Activated CD4-positive, CD25-positive, alpha-beta regulatory T cell treated with anti-CD3 and anti-CD28 coated beads, Interleukin-2, amount 50 U/mL, for 24 hours (primary cell): ENCODE measurements around the gene GNA15.

Experiments
- ATAC-seq, 2 donors: fragments of 150-1000 bp; cut with Tn5 transposase; one replicate each; pipeline ENCODE4 v1.10.0; 2021; ENCODE audit warnings: mild to moderate bottlenecking in 1 of 2, moderate library complexity in 1 of 2

Gene GNA15

DNA sequence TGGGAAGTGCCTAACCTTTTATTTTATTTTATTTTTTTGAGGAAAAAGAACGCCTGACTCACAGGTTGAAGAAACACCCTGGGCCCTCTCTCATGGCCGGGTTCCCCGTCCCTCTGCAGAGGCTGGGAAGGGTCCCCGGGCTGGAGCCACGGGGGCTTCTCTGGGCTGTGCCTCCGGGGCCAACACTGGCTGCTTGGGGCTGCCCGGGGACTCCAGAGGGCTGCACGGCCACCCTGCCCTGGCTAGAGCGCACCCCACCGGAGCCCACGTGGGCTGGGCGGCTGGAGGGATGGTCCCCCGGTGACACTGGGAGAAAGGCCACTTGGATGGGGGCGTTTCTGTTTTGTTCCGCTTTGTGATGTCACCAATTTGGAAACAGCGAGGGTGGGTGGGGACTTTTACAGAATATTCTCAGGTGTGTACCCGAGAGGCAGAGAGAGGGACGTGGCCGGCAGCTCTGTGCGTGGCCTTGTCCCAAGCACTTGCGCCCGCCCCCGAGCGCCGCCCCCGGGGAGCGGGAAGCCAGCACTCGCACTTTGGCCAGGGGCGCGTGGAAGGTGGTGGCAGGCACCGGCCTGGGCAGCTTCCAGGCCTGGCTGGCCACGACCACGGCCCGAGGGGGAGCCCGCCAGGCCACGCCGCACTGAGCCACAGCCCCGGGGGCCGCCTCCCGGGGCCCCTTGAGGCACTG lies 13.9 kb upstream of the GNA15 start:
- no peak for ATAC-seq

DNA sequence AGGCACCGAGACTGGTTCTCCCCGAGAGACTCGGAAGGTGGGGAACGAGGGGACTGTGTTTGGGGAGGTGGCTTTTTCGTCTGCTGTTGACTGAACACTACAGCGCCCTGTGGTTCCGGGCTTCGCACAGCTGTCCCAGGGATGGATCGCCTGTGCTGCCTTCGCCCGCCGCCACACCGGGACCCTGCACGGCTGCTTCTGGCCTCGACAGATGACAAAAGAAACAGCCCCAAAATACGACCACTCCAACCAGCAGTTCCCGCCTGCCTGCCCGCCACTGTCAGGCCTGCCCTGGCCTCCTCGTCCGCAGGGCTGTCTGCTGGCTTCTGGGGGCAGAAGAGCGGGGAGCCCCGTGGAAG lies 13.3 kb upstream of the GNA15 start:
- no peak for ATAC-seq

DNA sequence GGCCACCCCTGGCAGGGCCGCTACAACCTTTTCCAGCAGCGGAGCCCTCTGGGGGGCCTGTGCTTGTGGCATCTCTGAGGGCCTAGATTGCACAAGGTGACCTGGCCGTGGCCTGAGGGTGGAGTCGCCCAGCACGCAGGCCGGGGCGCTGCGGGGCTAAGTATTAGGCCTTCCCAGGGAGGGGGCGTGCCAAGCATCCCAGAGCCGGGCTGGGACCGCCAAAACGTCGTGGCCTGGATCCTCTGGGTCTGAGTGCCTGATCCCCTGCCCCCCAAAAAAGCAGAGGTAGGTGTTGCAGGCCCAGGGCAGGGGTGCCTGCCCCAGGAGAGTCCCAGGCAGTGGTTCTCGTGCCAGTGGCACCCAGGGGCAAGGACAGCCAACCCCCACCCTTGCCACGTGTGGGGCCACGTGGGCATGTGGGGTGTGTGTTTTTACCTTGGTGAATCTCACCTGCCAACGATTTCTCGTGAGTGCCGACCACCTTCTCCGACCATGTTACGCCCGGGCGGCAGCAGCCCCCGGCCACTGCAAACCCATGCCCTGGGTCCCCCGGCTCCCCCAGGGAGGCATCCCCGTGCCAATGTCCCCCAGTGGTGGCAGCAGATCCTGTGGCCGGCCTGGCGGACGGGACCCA lies 12.6 kb upstream of the GNA15 start:
- no peak for ATAC-seq

DNA sequence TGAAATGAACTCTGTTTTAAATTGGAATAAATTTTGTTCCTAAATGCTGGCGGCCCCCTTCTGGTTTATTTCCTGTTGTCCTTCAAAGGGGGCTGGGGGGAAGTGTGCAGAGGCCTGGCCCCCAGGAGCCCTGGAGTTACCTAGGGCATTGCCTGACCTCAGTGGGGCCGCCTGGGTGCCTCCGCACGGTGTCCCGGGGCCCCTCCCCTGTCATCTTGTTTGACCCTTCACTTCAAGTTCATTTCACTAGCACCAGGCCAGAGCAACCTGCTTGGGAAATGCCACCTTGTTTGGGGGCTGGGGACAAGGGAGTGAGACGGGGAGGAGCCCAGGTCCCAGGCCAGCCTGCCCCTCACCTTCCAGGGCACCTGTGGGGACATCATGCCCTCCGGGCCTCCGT lies 11.9 kb upstream of the GNA15 start:
- ATAC-seq, result no peak

DNA sequence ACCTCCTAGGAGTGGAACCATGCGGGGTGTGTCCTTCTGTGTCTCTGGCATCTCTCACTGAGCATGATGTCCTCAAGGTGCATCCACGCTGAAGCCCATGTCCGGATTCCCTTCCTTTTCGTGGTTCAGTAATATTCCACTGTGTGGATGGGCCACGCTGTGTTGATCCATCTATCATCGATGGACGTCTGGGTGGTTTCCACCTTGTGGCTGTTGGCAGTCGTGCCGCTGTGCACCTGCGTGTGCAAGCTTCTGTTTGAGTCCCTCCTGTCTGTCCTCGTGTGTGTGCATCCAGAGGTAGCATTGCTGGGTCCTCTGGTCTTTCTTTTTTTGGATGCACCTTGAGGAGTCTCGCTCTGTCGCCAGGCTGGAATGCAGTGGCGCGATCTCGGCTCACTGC lies 11.2 kb upstream of the GNA15 start:
- no peak for ATAC-seq

DNA sequence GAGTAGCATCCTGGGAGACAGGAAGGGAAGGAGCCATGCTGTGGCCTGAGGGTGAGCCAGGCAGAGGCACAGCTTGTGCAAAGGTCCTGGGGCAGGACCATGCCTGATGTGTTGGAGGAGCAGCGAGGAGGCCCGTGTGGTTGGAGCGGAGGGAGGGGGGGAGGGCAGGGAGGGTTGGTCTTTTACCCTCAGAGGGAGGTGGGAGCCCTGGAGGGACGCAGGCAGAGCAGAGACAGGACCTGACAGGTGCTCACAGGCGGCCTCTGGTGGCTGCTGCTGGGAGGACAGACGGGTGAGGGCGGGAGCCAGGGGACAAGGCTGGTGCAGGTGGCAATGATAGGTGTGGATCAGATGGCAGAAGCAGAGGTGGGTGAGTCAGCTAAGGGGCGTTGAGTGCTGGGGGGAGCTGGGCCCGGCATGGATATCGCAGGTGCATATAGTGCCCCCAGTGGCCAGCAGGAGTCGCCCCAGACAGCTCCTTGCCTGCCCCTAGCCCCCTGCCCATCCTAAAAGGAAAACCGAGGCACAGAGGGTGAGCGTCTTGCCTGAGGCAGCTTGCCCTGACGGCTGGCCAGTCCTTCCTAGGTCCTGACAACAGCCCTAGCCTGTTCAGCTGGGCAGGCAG lies 9.8 kb upstream of the GNA15 start:
- ATAC-seq, result peak; percentile 74 to 86

DNA sequence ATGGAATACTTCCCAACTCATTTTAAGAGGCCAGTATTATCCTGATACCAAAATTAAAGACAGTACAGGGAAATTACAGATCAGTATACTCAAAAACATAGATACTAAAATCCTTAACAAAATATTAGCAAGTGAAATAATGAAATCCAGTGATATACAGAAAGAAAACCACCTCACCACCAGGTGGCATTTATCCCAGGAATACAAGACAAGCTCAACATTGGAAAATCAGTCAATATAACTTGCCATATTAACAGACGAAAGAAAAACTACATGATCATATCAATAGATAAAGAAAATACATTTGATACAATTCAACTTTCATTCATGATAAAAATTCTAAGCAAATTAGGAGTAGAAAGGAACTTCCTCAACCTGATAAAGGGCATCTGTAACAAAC lies 6.7 kb upstream of the GNA15 start:
- no peak for ATAC-seq

DNA sequence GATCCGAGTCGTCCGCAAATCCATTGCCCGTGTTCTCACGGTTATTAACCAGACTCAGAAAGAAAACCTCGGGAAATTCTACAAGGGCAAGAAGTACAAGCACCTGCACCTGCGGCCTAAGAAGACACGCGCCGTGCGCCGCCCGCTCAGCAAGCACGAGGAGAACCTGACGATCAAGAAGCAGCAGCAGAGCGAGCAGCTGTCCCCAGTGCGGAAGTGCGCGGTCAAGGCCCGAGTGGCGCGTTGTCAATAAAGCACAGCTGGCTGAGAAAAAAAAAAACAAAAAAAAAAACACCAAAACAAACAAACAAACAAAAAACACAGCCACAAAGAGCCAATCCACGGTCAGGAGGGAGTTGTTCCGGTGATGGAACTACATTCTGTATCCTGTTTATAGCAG lies 4.7 kb upstream of the GNA15 start:
- no peak for ATAC-seq

DNA sequence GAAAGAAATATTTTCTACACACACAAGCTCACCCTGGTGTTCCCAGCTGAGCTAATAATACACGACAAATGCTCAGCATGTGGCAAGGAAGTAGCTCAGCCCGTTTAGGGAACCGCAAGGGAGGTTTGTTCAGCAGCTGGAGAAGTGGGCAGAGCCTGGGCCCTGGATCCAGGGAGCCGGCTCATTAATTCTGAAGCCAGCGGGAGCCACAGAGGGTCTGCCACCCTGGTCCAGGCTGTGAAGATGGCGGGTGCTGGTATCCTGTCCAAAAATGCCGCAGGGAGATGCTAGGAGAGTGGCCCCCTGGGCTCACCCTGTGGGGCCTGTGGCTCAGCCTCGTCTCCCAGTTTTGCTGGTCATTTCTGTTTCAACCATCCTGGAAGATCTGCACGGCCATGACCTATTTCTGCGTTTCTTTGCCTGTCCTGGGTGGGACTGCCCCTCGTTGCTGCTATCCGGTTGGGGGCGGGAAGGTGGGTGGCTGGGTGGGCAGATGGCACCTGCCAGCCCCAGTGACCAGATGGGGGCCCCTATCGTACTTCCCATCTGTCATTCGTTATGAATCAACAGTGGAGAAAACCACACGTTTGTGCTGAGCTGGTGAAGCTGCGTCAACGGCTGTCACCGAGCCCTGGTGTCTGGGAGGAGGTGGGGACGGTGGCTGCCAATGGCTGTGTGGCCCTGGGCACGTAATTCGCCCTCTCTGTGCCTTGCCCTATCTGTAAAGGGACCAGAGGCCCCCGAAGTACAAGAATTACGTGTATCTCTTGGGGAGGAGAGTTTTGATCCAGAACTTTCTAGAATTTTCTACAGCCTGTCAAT lies 2.7 kb upstream of the GNA15 start:
- peak; percentile 91 to 95 for ATAC-seq

DNA sequence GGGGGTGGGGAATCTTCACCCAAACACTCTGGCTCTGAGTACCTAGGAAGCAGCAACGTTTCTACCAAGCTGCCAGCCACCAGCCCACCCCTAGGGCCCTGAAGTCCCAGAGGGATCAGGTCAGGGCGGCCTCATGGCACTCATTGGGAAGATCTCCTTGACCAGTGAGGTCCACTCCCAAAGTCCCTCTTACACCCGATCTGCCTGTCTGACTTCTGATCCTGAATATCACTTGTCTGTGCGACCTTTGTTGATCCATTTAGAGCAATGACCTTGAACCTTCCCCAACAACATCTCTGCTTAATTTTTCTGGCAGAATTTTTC lies 2.1 kb upstream of the GNA15 start:
- no peak for ATAC-seq

DNA sequence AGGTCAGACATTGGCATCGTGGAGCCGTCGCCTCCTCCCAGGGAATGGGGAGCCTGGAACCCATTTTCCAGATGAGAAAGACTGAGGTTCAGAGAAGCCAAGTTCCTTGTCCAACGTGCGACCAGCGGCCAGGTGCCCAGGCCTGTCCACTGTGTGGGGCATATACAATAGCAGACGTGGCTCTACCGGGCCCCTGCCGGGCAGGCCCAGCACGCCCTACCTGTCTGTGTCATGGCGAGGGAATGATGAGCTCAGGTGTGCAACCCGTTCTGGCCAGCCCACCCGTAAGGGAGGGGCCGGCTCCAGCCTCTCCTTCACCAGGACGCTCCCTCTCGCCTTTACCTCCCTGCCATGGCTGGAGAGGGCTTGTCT lies 837 bp downstream of the GNA15 start:
- no peak for ATAC-seq

DNA sequence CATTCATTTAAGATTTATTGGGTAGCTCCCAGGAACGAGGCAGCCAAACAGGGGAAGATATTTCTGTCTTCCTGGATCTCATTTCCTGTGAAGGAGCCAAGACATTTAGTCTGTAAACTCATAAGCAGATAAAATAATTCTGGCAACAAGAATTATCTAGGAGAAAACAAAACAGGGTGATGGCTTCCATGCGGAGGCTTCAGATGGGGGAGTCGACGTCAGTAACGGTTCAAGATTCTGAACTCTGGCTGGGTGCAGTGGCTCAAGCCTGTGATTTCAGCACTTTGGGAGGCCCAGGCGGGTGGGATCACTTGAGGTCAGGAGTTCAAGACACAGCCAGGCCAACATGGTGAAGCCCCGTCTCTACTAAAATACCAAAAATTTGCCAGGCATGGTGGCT lies 1.3 kb downstream of the GNA15 start:
- ATAC-seq, result no peak

DNA sequence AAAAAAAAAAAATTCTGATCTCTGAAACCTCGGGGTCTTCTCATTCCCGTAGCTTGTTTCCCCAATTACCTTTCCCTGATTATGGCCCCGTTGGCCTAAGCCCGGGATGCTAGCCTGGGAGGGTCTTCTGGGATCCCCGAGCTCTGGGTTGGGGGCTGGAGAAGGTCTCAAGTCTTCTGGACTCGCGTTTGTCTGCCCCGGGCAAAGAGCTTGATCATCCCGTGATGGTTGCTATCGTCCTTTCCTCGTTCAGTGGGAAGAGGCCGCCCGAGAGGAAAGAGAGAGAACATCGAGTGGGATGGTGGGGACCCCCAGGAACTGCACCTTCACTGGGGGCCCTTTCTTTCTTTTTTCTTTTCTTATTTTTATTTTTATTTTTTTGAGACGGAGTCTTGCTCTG lies 2.4 kb downstream of the GNA15 start:
- ATAC-seq, result no peak

DNA sequence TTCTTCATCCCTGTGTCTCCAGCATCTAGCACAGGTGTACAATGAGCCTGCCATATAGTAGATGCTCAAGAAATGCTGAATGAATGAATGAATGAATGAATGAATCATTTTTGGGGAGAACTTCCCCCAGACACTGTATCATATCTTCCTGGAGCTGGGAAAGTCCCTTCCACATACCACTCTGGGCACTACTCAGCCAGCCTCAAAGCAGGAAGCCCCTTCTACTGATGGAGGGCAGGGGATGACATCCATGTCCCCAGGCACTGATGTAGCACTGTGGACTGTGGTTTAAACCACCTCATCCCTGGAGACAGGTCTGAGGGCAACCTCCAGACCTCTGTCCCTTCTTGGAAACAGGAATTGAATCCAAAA lies 4.8 kb downstream of the GNA15 start:
- ATAC-seq, result no peak

DNA sequence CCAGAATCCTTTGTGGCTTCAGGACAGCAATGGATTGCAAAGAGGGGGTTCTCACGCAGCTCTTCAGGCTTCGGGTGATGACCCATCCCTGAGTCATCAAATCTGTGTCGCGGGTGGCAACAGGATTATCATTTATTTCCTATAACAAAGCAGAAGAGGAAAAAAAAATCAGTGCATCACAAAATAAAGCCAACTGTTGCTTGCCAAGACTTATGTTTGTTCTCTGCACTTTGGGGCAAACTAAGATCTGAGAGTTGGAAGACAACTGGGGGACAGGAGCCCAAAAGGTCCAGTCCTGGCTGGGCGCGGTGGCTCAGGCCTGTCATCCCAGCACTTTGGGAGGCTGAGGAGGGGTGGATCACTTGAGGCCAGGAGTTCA lies 6.4 kb downstream of the GNA15 start:
- peak; percentile 72 to 83 for ATAC-seq

DNA sequence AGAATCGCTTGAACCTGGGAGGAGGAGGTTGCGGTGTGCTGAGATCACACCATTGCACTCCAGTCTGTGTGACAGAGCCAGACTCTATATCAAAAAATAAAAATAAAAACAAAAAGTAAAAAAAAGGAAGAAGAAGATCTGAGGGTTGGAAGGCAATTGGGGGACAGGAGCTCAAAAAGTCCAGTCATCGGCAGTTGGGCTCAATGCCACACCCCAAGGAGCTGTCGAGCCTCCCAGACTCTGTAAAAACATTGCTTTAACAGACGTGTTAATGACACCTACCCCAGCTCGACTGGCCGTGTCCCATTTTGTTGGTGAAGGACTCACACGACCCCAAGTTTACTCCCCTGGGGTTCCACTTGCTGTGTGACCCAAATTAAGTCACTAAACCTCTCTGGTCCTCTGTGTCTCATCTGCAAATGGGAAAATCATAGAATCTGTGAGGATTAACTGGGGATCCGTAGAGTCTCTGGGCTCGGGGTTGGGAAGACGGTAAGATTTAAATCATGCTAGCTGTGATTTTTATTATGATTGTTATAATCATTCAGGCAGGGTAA lies 7.0 kb downstream of the GNA15 start:
- ATAC-seq, result no peak

DNA sequence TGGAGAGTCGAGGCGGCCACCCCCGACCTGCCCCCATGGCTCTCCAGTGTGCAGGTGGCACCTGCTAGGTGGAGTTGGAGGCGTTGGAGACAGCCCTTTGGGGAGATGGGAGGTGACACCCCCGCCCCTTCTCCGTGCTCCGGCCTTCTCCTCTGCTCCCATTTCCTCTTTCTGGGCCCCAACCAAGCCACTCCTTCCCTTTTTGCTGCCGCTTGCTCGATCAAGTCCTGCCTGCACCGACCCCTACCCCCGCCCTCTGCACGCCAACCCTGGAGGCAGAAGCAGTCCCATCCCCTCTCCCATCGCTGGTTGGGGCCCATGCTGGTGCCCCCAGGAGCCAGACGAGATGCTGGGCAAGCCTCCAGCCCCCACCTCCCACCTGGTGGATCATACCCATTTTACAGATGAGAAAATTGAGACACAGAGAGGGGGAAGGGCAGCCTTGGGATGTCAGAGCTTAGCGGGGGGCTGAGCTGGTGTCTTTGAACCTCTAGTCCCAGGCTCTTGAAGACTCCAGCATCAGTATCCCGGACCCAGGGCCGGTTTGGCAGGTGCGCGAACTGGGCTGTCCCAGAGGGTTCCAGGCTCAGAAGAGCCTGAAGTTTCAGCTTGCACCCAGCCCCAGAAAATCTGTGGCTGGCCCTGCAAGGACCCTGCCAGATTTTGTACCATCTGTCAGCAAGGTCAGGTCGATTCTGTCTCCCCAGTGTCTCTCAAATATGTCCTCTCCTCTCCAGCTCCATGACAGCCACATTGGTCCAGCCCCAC lies 10.3 kb downstream of the GNA15 start:
- no peak for ATAC-seq

DNA sequence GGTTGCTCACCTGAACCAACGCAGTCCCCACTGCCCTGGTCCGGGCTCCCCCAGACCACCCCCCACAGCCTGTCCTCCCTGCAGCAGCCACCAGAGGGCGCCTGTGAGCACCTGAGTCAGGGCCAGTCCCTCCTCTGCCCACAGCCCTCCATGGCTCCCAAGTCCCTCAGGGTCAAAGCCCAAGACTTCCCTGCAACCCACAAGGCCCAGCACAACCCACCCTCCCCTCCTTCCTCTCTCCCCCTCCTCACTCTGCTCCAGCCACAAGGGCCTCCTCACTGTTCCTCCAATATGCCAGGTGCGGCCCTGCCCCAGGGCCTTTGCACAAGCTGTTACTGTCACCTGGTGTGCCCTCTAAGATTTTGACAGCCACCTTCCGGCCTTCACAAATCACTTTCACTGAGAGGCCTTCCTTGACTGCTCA lies 10.9 kb downstream of the GNA15 start:
- ATAC-seq, result peak; percentile 56 to 64

DNA sequence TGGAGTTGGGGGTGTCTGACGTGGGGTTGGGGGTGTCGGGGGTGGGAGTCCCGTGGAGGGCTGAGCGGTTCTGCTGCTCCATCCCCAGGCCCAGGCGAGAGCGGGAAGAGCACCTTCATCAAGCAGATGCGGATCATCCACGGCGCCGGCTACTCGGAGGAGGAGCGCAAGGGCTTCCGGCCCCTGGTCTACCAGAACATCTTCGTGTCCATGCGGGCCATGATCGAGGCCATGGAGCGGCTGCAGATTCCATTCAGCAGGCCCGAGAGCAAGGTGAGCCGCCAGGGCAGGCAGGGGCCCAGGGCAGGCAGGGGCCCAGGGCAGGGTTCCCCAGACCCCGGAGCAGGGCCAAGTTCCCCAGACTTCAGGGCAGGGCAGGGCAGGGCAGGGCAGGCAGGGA lies 12.7 kb downstream of the GNA15 start:
- no peak for ATAC-seq

DNA sequence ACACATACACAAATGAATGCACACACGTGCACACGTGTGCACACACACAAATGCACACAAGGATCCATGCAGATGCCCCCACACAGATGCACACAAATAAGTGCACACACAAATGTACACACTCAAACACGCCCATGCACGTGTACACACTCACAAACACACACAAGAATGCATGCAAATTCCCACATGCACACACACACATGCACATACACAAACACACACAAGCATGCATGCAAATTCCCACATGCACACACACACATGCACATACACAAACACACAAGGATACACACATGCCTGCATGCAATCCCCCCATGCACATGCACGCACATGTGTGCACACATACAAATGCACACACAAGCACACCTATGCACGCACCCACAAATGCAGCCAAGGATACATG lies 13.3 kb downstream of the GNA15 start:
- ATAC-seq, result no peak

DNA sequence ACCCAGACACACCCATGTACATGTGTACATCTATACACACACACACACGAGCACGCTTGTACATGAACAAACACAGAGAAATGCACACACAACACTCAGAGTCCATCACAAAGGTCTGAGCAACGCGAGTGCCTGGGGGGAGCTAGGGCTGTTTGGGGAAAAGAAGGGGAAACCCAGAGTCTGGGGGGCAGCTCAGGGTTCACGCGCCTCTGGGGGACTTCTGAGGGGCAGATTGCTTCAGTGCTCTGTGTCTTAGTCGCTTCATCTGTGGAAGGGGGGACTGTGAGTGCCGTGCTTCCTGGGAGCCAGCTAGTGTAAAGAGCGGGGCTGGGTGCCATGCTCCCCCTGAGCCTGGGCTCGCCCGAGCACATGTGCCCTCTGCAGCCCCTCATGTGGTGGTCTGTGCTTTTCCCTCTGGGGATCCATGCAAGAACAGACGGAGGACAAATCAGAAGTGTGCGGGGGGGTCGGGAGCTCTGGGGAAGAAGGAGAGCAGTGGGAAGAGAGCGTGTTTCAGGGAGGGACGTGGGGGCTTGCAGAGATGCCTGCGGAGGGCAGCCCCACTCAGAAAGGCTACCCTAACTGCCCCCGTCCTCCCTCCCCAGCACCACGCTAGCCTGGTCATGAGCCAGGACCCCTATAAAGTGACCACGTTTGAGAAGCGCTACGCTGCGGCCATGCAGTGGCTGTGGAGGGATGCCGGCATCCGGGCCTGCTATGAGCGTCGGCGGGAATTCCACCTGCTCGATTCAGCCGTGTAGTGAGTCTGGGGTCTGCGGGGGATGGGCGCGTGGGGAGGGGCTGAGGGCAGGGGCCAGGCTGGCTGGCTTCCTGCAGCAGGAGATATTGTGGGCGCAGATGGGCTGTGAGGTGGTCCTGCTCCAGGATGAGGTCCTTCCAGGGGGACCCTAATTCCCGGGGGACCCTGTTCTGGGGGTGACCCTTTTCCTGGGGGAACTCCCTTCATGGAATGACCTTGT lies 14.0 kb downstream of the GNA15 start:
- no peak for ATAC-seq
